OCI-LY7 (cell line): ENCODE measurements around the gene RBBP8. TPM values are rescaled to one million over a fixed set of nuclear protein-coding genes. Genes with fewer than 3 reads are reported as not detected.

Experiments used
- BruUV-seq: library from RNA; stranded (reverse); fragments of 400-500 nt; replicated peaks from 2 replicates; lab custom pipeline; 2021; lab: Mats Ljungman, UMichigan
- CTCF ChIA-PET: fragments of 300-600 bp; sonication (Branson Sonifier 250); formaldehyde crosslinking; loops from one replicate; lab custom pipeline; 2022; ENCODE audit warnings: antibody characterized with exemption; ENCODE audit not compliant: unreplicated experiment; lab: Charles Lee
- POLR2A ChIA-PET: fragments of 300-600 bp; sonication (Branson Sonifier 250); formaldehyde crosslinking; loops from one replicate; lab custom pipeline; 2022; ENCODE audit warnings: antibody characterized with exemption; lab: Charles Lee
- DNase-seq: peaks from one replicate; pipeline ENCODE4 v3.0.0-alpha.2; 2015; ENCODE audit warnings: low spot score
- H2AFZ ChIP-seq: fragments of 200-600 bp; sonication (generic), shearing (Covaris generic); 2 replicates; pipeline ENCODE4 v1.6.1; 2014; ENCODE audit warnings: mild to moderate bottlenecking, antibody characterized with exemption, low read length, moderate library complexity
- H3K27ac ChIP-seq: fragments of 200-600 bp; sonication (generic); 2 replicates; pipeline ENCODE4 v1.5.1; 2014; ENCODE audit warnings: mixed run types, low read depth, mild to moderate bottlenecking, moderate library complexity, low read length, inconsistent platforms; ENCODE audit not compliant: poor library complexity, severe bottlenecking
- H3K36me3 ChIP-seq: fragments of 200-600 bp; sonication (generic); 2 replicates; pipeline ENCODE4 v1.6.1; 2014; ENCODE audit warnings: mild to moderate bottlenecking, antibody characterized with exemption, low read length, moderate library complexity, mixed read lengths; ENCODE audit not compliant: insufficient read depth
- H3K4me1 ChIP-seq: fragments of 200-600 bp; sonication (generic); 2 replicates; pipeline ENCODE4 v1.5.1; 2014; ENCODE audit warnings: mild to moderate bottlenecking, low read length; ENCODE audit not compliant: insufficient read depth, poor library complexity, severe bottlenecking
- H3K4me2 ChIP-seq: fragments of 200-600 bp; sonication (generic); 2 replicates; pipeline ENCODE4 v1.6.1; 2014; ENCODE audit warnings: mild to moderate bottlenecking, low read length
- H3K4me3 ChIP-seq: fragments of 200-600 bp; sonication (generic); 2 replicates; pipeline ENCODE4 v1.5.1; 2014; ENCODE audit warnings: mild to moderate bottlenecking, low read depth, low read length; ENCODE audit not compliant: poor library complexity, severe bottlenecking
- H3K79me2 ChIP-seq: fragments of 200-600 bp; sonication (generic); 2 replicates; pipeline ENCODE4 v1.6.1; 2016; ENCODE audit warnings: low read depth, mild to moderate bottlenecking, low read length, moderate library complexity, mixed read lengths; ENCODE audit not compliant: insufficient read depth
- H3K9me2 ChIP-seq: fragments of 200-600 bp; sonication (generic); 2 replicates; pipeline ENCODE4 v1.6.1; 2016; ENCODE audit warnings: mild to moderate bottlenecking, low read length, mixed read lengths; ENCODE audit not compliant: insufficient read depth
- H3K9me3 ChIP-seq: fragments of 200-600 bp; sonication (generic); 2 replicates; pipeline ENCODE4 v1.6.1; 2014; ENCODE audit warnings: mild to moderate bottlenecking, mixed run types, low read length, mixed read lengths
- H4K20me1 ChIP-seq: fragments of 200-600 bp; sonication (generic); 2 replicates; pipeline ENCODE4 v1.6.1; 2014; ENCODE audit warnings: mild to moderate bottlenecking, antibody characterized with exemption, low read length, moderate library complexity, mixed read lengths; ENCODE audit not compliant: insufficient read depth
- CTCF ChIP-seq: fragments of 200-600 bp; sonication (generic); conservative IDR thresholded peaks from 2 replicates; pipeline ENCODE4 v1.5.1; 2014; ENCODE audit warnings: mild to moderate bottlenecking, antibody characterized with exemption, low read length, moderate library complexity, mixed read lengths
- EZH2phosphoT487 ChIP-seq: fragments of 200-600 bp; sonication (generic); IDR thresholded peaks from 2 replicates; pipeline ENCODE4 v1.6.1; 2018; ENCODE audit warnings: low read depth, borderline replicate concordance, mild to moderate bottlenecking, mixed run types, antibody characterized with exemption, low read length, moderate library complexity, mixed read lengths
- intact Hi-C: fragments of 100-400 bp; cut with micrococcal nuclease; formaldehyde crosslinking; loops from one replicate; pipeline ENCODE4 v1.10.0; 2022; ENCODE audit not compliant: unreplicated experiment
- total RNA-seq, 2 experiments: library from RNA; depleted of rRNA in 1 of 2; stranded (reverse); fragments of >200 nt in 1 of 2; shearing (Covaris generic) in 1 of 2; gene quantifications; 2 replicates each; pipeline ENCODE4 v1.2.3, GENCODE V29; 2014 to 2022

Gene RBBP8
- total RNA-seq, 2 experiments from 2014 or later, result 51.0 to 86.0 TPM

GRCh38 chr18:22974707-22975106 is 41.6 kb downstream of the RBBP8 start:
- no peak for TF ChIP-seq CTCF
- no peak for TF ChIP-seq EZH2phosphoT487
- no peak for DNase-seq
- CTCF ChIA-PET, result no interaction called here
- peaks cover 6% of the 10 kb centered on the region; the same call in 1 of the 2 replicates for H4K20me1 ChIP-seq
- no peak overlapping the region for H3K4me3 ChIP-seq
- no peaks in the 10 kb centered on the region for H3K4me1 ChIP-seq
- no TSS peak for BruUV-seq
- H3K27ac ChIP-seq, result no peak overlapping the region
- H2AFZ ChIP-seq, result no peak overlapping the region
- H3K9me3 ChIP-seq, result no peaks in the 10 kb centered on the region
- POLR2A ChIA-PET, result interaction anchor here (1.0 to 1.3 kb wide), 2 partner anchors 17 to 132 kb away, joined by 3 read pairs; no protein-coding TSS in a partner anchor
- H3K36me3 ChIP-seq, result peaks cover 98% of the 10 kb centered on the region
- no peak overlapping the region for H3K4me2 ChIP-seq
- intact Hi-C loops, result loop anchor here (5.0 kb wide), 1 partner anchor 32 kb away; no protein-coding TSS in a partner anchor
- no peaks in the 10 kb centered on the region for H3K9me2 ChIP-seq
- H3K79me2 ChIP-seq, result peaks cover 8% of the 10 kb centered on the region; the same call in 1 of the 2 replicates

GRCh38 chr18:22975508-22975907 is 42.4 kb downstream of the RBBP8 start:
- TF ChIP-seq CTCF (no peak), EZH2phosphoT487 (no peak)
- POLR2A ChIA-PET, result interaction anchor here (0.7 to 1.3 kb wide), 3 partner anchors 18 to 140 kb away, joined by 3 read pairs; no protein-coding TSS in a partner anchor

More at GRCh38 chr18:22975508-22975907, 42.4 kb downstream of the RBBP8 start:
- H3K9me2 ChIP-seq, result no peaks in the 10 kb centered on the region
- CTCF ChIA-PET, result no interaction called here
- peaks cover 6% of the 10 kb centered on the region; the same call in 1 of the 2 replicates for H4K20me1 ChIP-seq
- no peak overlapping the region for H3K4me2 ChIP-seq
- H3K9me3 ChIP-seq, result no peaks in the 10 kb centered on the region
- H3K4me1 ChIP-seq, result no peaks in the 10 kb centered on the region
- intact Hi-C loops, result loop anchor here (5.0 kb wide), 1 partner anchor 33 kb away; no protein-coding TSS in a partner anchor
- no peak overlapping the region for H3K4me3 ChIP-seq
- no TSS peak for BruUV-seq
- H3K36me3 ChIP-seq, result peaks cover 98% of the 10 kb centered on the region
- H3K79me2 ChIP-seq, result peaks cover 8% of the 10 kb centered on the region; the same call in 1 of the 2 replicates
- no peak for DNase-seq
- H2AFZ ChIP-seq, result no peak overlapping the region
- H3K27ac ChIP-seq, result no peak overlapping the region
